DND-41 (cell line): ENCODE results near the gene BCAS3.
"Not testable (repeated sequence)": the region's sequence is repeated elsewhere in the genome, so short reads cannot be mapped to it uniquely, and the experiment has no call there.

Experiments
- CTCF ChIP-seq: IDR thresholded peaks from 2 replicates; pipeline ENCODE4 v1.5.1; 2012; ENCODE audit warnings: borderline replicate concordance, low read length, moderate library complexity, mild to moderate bottlenecking; ENCODE audit not compliant: poor library complexity, severe bottlenecking; ENCODE audit errors: extremely low read depth
- EZH2 ChIP-seq: IDR thresholded peaks from 3 replicates; pipeline ENCODE4 v1.6.1; 2012; ENCODE audit warnings: borderline replicate concordance, low read depth, mild to moderate bottlenecking, moderate library complexity, low read length, inconsistent platforms; ENCODE audit not compliant: severe bottlenecking

GRCh38 chr17:60976861-60977260, 299.2 kb downstream of the BCAS3 start:
- TF ChIP-seq EZH2, CTCF: not testable (repeated sequence)
